Fibroblast of lung (primary cell): ENCODE results near the gene BRI3BP. TPM values are rescaled to one million over a fixed set of nuclear protein-coding genes. Genes with fewer than 3 reads are reported as not detected.

Experiments used
- DNase-seq, 2 donors: peaks; one replicate each; pipeline versions ENCODE4 v3.0.0 to v3.0.0-alpha.2; 2010; ENCODE audit warnings: low read depth in 2 of 2
- H2AFZ ChIP-seq: 2 replicates; pipeline ENCODE4 v1.5.1; 2012; ENCODE audit warnings: low read length, control low read depth, inconsistent platforms
- H3K27ac ChIP-seq: 2 replicates; pipeline ENCODE4 v1.5.1; 2011; ENCODE audit warnings: low read length, control low read depth; ENCODE audit not compliant: insufficient read depth
- H3K27me3 ChIP-seq: 2 replicates; pipeline ENCODE4 v1.5.1; 2011; ENCODE audit warnings: mild to moderate bottlenecking, low read length; ENCODE audit not compliant: control insufficient read depth, insufficient read depth
- H3K36me3 ChIP-seq: 2 replicates; pipeline ENCODE4 v1.5.1; 2011; ENCODE audit warnings: low read length; ENCODE audit not compliant: control insufficient read depth, insufficient read depth
- H3K4me1 ChIP-seq: 2 replicates; pipeline ENCODE4 v1.5.1; 2011; ENCODE audit warnings: low read length; ENCODE audit not compliant: control insufficient read depth, insufficient read depth; ENCODE audit errors: extremely low read depth
- H3K4me2 ChIP-seq: 2 replicates; pipeline ENCODE4 v1.5.1; 2011; ENCODE audit warnings: low read length, control low read depth; ENCODE audit not compliant: insufficient read depth; ENCODE audit errors: extremely low read depth
- H3K4me3 ChIP-seq, 4 experiments: fragments of 200-600 bp in 1 of 4; sonication (generic) in 1 of 4; replicated peaks in 1 of 4; 2 replicates each; pipeline ENCODE4 v1.5.1; 2011 to 2016; ENCODE audit warnings: low read length in 4 of 4, low read depth in 3 of 4, mild to moderate bottlenecking in 3 of 4, control low read depth in 2 of 4, inconsistent platforms in 1 of 4, mixed read lengths in 1 of 4; ENCODE audit not compliant: insufficient read depth in 1 of 4; ENCODE audit errors: control extremely low read depth in 1 of 4
- H3K79me2 ChIP-seq: 2 replicates; pipeline ENCODE4 v1.5.1; 2012; ENCODE audit warnings: mild to moderate bottlenecking, low read length, inconsistent platforms; ENCODE audit not compliant: control insufficient read depth, insufficient read depth
- H3K9ac ChIP-seq: 2 replicates; pipeline ENCODE4 v1.5.1; 2011; ENCODE audit warnings: mild to moderate bottlenecking, low read length, control low read depth; ENCODE audit not compliant: insufficient read depth
- H3K9me3 ChIP-seq: 2 replicates; pipeline ENCODE4 v1.5.1; 2012; ENCODE audit warnings: low read depth, low read length; ENCODE audit not compliant: control insufficient read depth, insufficient read depth
- H4K20me1 ChIP-seq: 2 replicates; pipeline ENCODE4 v1.5.1; 2011; ENCODE audit warnings: low read length; ENCODE audit not compliant: control insufficient read depth, insufficient read depth; ENCODE audit errors: extremely low read depth
- EZH2 ChIP-seq: IDR thresholded peaks from 2 replicates; pipeline ENCODE4 v1.5.1; 2012; ENCODE audit warnings: low read length, control low read depth, mild to moderate bottlenecking; ENCODE audit errors: missing control alignments
- polyA plus RNA-seq, 2 donors: library from polyadenylated mRNA; depleted of rRNA in 1 of 2; stranded (reverse) in 1 of 2; unstranded in 1 of 2; fragments of >200 nt; gene quantifications; 2 replicates each; pipeline ENCODE4 v1.2.1, GENCODE V29; 2011 to 2012; ENCODE audit warnings: missing spikeins in 1 of 2
- total RNA-seq: library from RNA; depleted of rRNA; stranded (reverse); fragments of >200 nt; gene quantifications from 2 replicates; pipeline ENCODE4 v1.2.1, GENCODE V29; 2014
- TF ChIP-seq, protein P1 (sequence below), 2 donors: IDR thresholded peaks in 1 of 2; conservative IDR thresholded peaks in 1 of 2; 1 replicate in 1 of 2; 2 replicates in 1 of 2; pipeline ENCODE4 v1.5.1; 2011 to 2012; ENCODE audit warnings: low read length in 2 of 2, control low read depth in 1 of 2, inconsistent platforms in 1 of 2, low read depth in 1 of 2, mild to moderate bottlenecking in 1 of 2

BRI3BP gene
- total and polyA plus RNA-seq, 2 donors (not counting 1 experiment from before 2014, with no cell fraction given) = 2.3 to 2.5 TPM

DNA sequence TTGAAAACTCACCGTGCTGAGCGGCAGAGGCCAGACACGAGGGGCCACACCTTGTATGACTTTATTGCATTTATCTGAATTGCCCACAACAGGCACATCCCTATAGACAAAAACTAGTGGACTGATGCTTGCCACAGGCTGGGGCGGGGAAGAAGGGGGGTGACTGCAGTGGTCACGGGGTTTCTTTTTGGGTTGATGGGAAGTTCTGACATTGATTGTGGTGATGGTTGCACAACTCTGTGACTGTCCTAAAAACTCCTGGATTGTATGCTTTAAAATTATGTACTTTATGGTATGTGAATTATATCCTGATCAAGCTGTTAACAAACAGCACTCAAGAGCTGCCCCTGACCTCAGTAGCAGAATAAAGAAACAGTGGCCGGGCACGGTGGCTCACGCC, 30.2 kb upstream of the BRI3BP start:
- no peak overlapping the region for H2AFZ ChIP-seq
- DNase-seq = no peak
- H3K36me3 ChIP-seq = peaks cover 24% of the 10 kb centered on the region

DNA sequence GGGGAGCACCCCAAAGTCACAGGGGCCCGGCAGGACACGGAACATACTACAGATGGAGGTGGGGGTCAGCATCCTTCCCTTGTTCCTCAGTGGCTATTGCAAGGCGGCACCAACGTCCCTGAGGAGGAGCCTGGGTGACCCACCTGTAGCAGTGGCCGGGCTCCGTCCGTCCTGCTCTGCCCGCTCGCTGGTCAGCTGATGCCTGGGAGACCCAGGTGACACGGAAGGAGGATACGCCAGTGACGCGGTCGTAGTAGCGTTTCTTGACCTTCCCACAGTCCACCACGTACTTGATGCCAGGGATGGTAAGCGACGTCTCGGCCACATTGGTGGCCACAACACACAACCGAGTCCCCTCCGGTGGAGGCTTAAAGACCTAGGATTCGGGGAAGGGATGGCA, 29.2 kb upstream of the BRI3BP start:
- Histone ChIP-seq H3K9me3 (no peaks in the 10 kb centered on the region), H4K20me1 (no peaks in the 10 kb centered on the region), H2AFZ (no peak overlapping the region), H3K27me3 (no peaks in the 10 kb centered on the region), H3K9ac (no peak overlapping the region), H3K4me2 (no peak overlapping the region), H3K4me3 (no peak overlapping the region), H3K27ac (no peak overlapping the region), H3K4me1 (no peaks in the 10 kb centered on the region), H3K36me3 (peaks cover 25% of the 10 kb centered on the region), H3K79me2 (no peaks in the 10 kb centered on the region)
- TF ChIP-seq, protein P1, sequence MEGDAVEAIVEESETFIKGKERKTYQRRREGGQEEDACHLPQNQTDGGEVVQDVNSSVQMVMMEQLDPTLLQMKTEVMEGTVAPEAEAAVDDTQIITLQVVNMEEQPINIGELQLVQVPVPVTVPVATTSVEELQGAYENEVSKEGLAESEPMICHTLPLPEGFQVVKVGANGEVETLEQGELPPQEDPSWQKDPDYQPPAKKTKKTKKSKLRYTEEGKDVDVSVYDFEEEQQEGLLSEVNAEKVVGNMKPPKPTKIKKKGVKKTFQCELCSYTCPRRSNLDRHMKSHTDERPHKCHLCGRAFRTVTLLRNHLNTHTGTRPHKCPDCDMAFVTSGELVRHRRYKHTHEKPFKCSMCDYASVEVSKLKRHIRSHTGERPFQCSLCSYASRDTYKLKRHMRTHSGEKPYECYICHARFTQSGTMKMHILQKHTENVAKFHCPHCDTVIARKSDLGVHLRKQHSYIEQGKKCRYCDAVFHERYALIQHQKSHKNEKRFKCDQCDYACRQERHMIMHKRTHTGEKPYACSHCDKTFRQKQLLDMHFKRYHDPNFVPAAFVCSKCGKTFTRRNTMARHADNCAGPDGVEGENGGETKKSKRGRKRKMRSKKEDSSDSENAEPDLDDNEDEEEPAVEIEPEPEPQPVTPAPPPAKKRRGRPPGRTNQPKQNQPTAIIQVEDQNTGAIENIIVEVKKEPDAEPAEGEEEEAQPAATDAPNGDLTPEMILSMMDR (conservative IDR thresholded peaks at IDR 0.05 in 1 of 2, IDR thresholded peaks at IDR 0.05 in 1 of 2; ENCODE audit: low read depth in 1 of 2, low read length in 2 of 2) = no peak
- no peak for TF ChIP-seq EZH2
- DNase-seq = no peak

More for the DNA sequence above, 30.2 kb upstream of the BRI3BP start:
- Histone ChIP-seq H4K20me1 (no peaks in the 10 kb centered on the region), H3K4me3 (no peak overlapping the region), H3K79me2 (no peaks in the 10 kb centered on the region), H3K4me2 (no peak overlapping the region), H3K4me1 (no peaks in the 10 kb centered on the region), H3K9ac (no peak overlapping the region), H3K27ac (no peak overlapping the region), H3K27me3 (no peaks in the 10 kb centered on the region), H3K9me3 (no peaks in the 10 kb centered on the region)
- TF ChIP-seq, protein P1 (conservative IDR thresholded peaks at IDR 0.05 in 1 of 2, IDR thresholded peaks at IDR 0.05 in 1 of 2; ENCODE audit: low read depth in 1 of 2, low read length in 2 of 2) = no peak
- TF ChIP-seq EZH2 = no peak

DNA sequence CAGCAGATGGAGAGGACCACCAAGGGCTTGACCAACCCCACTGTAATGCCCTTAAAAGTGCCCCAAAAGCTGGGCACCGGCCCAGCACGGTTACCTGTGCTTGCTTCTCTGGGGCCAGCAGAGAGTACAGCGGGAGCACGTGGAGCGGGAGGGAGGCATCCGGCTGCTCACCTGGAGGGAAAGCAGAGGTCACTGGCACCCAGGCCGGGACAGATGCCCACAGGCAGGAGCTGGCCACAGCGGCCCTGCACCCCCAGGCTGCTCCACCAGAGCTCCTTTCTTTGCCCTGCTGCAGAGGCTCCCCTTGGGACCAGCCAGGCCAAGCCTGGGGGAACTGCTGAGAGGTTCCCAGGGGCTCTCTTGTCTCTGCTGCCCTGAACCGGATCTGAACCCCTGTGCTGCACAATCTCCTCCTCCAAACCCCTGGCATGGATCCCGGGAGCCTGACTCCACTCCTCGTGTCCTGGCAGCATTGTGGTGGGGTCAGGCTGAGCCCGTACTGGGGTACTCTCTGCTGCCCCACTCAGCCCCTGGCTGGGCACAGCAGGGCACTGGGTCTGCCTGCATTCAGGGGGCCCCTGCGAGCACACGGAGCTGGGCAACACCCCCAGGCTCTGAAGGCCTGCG, 28.5 kb upstream of the BRI3BP start:
- no peak overlapping the region for H3K4me2 ChIP-seq
- no peaks in the 10 kb centered on the region for H3K9me3 ChIP-seq
- H3K4me1 ChIP-seq = no peaks in the 10 kb centered on the region
- no peak for DNase-seq
- no peaks in the 10 kb centered on the region for H4K20me1 ChIP-seq
- no peak overlapping the region for H3K9ac ChIP-seq
- H3K27ac ChIP-seq = no peak overlapping the region
- no peak overlapping the region for H2AFZ ChIP-seq
- H3K4me3 ChIP-seq = no peak overlapping the region
- peaks cover 22% of the 10 kb centered on the region for H3K36me3 ChIP-seq
- H3K79me2 ChIP-seq = no peaks in the 10 kb centered on the region
- no peak for TF ChIP-seq EZH2
- TF ChIP-seq, protein P1 (conservative IDR thresholded peaks at IDR 0.05 in 1 of 2, IDR thresholded peaks at IDR 0.05 in 1 of 2; ENCODE audit: low read depth in 1 of 2, low read length in 2 of 2) = no peak
- no peaks in the 10 kb centered on the region for H3K27me3 ChIP-seq
